Measurements from ENCODE around the gene PPARD.

Gene PPARD

DNA sequence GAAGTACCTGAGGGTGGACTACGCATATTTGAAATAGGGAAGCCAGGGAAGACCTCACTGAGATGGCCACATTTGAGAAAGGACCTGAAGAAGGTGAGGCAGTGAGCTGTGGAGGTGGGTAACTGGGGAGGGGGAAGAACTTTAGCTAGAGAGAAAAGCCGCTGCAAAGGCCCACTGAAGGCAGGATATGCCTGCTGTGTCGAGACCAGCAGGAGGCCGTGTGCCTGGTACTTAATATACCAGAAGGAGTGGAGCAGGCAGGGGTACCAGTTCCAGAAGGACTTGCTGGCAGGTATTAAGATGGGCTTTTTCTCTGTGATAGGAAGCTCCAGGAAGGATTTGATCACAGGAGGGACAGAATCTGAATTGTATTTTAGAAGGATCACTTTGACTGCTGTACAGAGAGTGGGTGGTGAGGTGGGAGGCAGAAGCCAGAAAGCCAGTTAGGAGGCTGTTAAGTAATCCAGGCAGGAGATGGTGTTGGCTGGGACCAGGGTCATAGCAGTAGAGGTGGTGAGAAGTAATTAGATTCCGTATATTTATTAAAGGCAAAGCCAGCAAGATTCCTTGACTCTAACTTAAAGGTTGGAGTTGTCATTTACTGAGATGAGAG is 55.6 kb downstream of the PPARD start:
- Histone ChIP-seq H3K27ac (no peak overlapping the region), H3K4me3 (no peak overlapping the region)

- no peak overlapping the region for H3K4me3 ChIP-seq
- H3K27ac ChIP-seq, result no peak overlapping the region
Observed at GRCh38 chr6:35398526-35398925, 56.2 kb downstream of the PPARD start.

GRCh38 chr6:35400111-35400510 is 57.8 kb downstream of the PPARD start:
- Histone ChIP-seq H3K27ac (peak overlapping the region in 1 of 21 experiments; percentile 66), H3K4me3 (no peak overlapping the region)

DNA sequence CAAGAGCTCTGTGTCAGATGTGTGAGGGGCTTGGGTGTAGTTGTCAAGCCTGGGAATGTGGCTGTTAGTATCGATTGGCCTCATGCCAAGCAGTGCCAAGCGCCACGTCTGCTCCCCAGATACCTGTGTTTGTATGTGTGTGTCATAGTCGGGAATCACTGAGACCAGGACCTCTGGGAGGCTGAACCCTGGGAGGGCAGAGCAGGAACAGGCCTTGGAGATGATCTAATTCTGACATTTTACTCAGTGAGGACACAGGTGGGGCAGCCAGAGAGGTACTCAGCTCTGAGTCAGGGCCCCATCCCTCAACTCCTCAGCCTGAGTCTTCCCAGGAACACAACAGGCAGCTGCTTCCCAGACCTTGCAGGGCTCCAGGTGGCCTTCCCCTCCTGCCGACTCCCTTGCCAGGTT is 58.5 kb downstream of the PPARD start:
- Histone ChIP-seq H3K4me3 (no peak overlapping the region), H3K27ac (peak overlapping the region in 4 of 21 experiments; percentile 18 to 66 (median 40))

DNA sequence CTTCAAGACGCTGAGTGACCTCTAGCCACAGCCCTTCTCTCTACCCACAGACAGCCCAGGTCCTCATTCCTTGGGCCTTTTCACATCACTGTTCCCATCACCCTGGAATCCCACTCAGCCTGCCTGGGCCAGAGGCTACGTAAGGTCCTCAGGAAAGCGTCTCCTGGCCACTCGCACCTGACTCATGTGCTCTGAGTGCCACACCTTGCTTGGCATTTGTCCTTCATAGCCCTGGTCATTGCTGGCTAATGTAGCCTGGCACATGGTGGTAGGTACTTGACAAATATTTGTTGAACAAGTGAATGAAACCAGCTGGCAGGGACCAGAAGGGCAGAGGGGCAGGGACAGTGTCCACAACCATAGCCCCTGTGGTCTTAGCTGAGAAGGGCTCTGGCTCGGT is 59.2 kb downstream of the PPARD start:
- Histone ChIP-seq H3K4me3 (no peak overlapping the region), H3K27ac (peak overlapping the region in 2 of 21 experiments; percentile 18 to 46)

DNA sequence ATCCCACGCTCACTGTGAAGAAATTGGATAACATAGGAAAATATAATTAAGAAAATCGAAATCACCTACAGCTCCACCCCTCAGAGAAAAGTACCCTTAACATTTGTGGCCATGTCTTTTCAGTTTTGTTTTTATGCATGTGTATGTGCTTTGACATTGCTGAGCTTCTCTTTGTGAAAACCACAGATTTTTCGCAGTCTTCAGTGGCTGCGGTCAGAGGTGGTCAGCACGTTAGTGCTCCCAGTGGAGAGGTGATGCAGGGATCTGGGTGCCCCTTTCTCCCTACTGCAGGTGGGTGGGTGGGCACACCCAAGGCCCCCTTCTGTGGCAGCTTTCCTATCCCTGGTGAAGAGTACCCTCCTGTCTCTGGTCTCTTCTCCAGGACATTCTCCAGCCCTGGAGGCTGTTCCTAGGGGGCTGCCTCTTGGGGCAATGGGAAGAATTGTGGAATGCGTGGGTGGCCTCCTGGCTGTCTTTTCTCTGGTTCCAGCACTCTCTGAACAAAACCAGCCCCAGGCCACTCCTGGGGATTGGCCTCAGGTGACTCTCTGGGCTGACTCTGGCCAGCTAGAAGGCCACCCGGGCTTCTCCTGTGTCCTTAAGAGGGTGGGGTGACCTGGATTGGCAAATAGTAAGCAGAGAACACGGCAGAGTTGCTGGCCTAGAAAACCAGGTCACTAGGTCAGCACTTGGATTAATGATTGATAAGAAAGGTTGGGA is 59.9 kb downstream of the PPARD start:
- Histone ChIP-seq H3K27ac (peak overlapping the region in 1 of 21 experiments; percentile 46), H3K4me3 (no peak overlapping the region)

DNA sequence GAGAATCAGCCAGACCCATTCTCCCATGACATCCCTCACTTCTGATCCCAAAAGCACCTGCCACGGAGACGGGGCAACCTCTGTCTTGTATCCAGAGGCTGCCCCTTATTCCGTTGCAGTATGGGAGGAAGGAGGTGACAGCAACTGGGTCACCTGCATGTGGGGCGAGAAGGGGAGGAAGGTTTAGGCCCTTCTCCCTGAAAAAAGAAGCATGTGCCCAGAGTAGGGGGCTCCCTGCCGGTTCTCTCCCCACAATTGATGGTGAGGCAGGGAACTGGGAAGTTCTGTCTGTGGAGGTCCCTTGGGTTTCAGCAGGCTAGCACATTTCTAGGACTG is 60.5 kb downstream of the PPARD start:
- Histone ChIP-seq H3K4me3 (no peak overlapping the region), H3K27ac (peak overlapping the region in 1 of 21 experiments; percentile 25)

GRCh38 chr6:35403544-35404442 is 61.4 kb downstream of the PPARD start:
- no peak overlapping the region for H3K4me3 ChIP-seq
- H3K27ac ChIP-seq, result no peak overlapping the region

DNA sequence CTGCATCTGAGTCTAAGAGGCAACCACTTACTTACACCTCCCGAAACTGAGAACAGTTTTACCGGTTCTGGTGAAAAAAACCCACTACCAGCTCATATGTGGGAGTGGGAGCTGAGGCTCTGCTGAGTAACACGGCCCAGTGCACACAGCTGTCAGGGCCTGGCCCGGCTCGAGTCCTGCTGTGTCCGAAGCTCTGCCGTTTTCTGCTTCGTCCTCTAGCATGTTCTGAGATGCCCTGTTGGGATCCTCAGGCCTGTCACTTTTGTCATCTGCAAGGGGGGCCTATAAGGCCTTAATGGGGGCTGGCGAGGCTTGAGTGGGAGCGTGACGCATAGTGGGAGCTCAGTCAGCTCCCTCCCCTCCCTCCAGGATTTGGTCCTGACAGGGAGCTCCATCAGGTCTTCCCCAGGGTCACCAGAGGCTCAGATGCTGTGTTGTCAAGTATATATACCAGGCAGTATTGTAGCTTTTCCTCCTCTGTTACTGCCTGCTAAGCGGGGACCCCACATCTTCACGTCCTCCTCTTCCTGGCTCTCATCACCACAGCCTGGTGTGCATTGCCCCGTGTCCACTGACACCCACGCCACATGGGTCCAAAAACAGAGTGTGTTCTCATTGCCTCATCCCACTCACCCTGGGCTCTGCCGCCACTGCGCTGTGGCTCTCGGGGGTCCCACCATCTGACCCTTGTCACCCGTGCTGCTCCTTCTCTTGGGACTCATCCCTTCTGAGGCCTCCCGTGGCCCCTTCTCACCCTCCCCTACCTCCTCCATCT is 64.5 kb downstream of the PPARD start:
- no peak overlapping the region for H3K27ac ChIP-seq
- H3K4me3 ChIP-seq, result no peak overlapping the region

GRCh38 chr6:35409245-35409644 is 66.9 kb downstream of the PPARD start:
- Histone ChIP-seq H3K4me3 (no peak overlapping the region), H3K27ac (no peak overlapping the region)

GRCh38 chr6:35410131-35410530 is 67.8 kb downstream of the PPARD start:
- H3K27ac ChIP-seq, result no peak overlapping the region
- no peak overlapping the region for H3K4me3 ChIP-seq

DNA sequence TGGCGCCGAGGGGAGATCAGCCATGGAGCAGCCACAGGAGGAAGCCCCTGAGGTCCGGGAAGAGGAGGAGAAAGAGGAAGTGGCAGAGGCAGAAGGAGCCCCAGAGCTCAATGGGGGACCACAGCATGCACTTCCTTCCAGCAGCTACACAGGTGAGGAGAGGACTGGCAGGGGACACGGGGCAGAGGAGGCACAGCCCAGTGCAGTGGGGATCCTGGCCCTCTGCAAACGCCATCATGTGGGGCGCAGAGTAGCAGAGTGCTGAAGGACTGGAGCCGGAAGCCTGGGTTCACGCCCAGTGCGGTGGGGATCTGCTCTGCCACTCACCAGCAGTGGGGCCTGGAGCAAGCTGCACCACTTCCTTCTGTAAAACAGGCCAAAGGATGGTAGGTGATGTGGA is 68.7 kb downstream of the PPARD start:
- Histone ChIP-seq H3K4me3 (no peak overlapping the region), H3K27ac (peak overlapping the region in 1 of 21 experiments; percentile 10)

- H3K27ac ChIP-seq, result no peak overlapping the region
Observed at GRCh38 chr6:35412102-35412501, 69.7 kb downstream of the PPARD start.

DNA sequence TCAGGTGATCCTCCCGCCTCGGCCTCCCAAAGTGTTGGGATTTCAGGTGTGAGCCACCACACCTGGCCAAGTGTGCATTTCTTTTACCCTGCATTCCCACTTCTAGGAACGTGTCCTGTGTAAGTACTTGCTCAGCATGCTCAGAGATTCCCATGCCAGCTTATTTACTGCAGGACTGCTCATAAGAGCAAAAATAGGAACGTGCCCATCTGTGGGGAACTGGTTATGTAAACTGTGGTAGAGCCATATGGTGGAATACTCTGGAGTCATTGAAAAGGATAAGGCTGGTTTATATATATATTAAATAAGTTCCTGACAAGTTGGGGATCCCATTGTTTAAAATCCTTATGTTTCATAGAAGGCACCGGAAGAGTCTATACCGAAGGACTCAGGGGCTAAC is 71.6 kb downstream of the PPARD start:
- Histone ChIP-seq H3K4me3 (no peak overlapping the region), H3K27ac (no peak overlapping the region)

More at GRCh38 chr6:35412102-35412501, 69.7 kb downstream of the PPARD start:
- no peak overlapping the region for H3K4me3 ChIP-seq

DNA sequence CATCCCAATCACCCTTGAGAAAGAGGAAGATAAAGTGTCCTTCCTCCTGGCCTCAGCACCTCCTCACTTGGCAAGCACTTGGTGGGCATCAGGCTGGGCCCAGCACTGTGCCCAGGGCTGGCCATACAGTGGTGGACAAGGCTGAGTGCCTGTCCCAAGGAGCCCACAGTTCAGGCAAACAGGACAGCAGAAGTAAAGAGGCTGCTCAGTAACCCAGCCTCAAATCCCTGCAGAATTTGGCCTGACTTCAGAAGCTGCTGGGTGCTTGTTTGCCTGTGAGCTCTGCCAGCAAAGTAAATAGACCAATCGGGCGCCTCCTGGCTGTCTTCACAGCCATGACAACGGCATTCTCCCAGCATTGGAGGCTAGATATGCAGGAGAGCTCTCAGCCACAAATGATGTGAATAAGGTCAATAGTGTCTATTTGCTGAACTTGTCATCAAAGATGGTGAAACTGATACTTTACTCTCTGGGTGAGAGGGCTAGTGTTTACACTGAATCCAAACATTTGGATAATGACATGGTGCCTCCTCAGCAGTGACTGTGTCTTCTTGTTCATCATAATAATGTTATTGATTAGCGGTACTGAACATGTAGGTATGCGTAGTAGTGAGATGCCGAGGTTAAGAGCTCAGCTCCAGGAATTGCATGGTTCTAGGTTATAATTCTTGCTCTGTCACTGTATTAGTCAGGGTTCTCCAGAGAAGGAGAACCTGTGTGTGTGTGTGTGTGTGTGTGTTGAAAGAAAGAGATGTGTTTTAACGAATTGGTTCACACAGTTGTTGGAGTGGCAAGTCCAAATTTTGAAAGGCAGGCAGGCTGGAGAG is 72.9 kb downstream of the PPARD start:
- Histone ChIP-seq H3K4me3 (no peak overlapping the region), H3K27ac (no peak overlapping the region)

- H3K4me3 ChIP-seq, result no peak overlapping the region
- H3K27ac ChIP-seq, result peak overlapping the region in 1 of 21 experiments; percentile 17
Observed at GRCh38 chr6:35417979-35418661, 75.8 kb downstream of the PPARD start.

DNA sequence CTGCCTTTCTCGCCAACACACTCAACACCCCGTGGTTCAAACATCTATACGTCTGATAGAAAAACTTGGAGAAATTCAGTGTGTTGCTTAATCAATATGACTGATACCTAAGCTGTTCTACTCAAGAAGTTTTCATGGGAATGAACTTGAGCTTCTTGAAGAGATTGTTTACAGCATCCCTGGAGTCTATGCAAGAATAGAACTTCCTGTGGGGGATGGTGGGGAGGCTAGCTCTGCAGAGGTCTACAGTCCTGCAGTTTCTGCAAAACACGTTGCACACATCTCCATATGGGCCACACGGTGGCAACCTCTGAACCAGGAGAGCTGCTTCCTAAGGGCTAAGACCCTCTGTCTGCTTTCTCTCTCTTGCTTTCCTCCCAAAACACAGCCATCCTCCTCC is 77.1 kb downstream of the PPARD start:
- H3K4me3 ChIP-seq, result no peak overlapping the region
- H3K27ac ChIP-seq, result peak overlapping the region in 1 of 21 experiments; percentile 5

- Histone ChIP-seq H3K4me3 (no peak overlapping the region), H3K27ac (peak overlapping the region in 1 of 21 experiments; percentile 5)
Observed at GRCh38 chr6:35419961-35420360, 77.6 kb downstream of the PPARD start.
